ENCODE results near the gene PDCD10. TPM values are rescaled to one million over a fixed set of nuclear protein-coding genes. Genes with fewer than 3 reads are reported as not detected.

Gene PDCD10
- total RNA-seq, 2 experiments from 2014 or later = 68.3 to 71.9 TPM

DNA sequence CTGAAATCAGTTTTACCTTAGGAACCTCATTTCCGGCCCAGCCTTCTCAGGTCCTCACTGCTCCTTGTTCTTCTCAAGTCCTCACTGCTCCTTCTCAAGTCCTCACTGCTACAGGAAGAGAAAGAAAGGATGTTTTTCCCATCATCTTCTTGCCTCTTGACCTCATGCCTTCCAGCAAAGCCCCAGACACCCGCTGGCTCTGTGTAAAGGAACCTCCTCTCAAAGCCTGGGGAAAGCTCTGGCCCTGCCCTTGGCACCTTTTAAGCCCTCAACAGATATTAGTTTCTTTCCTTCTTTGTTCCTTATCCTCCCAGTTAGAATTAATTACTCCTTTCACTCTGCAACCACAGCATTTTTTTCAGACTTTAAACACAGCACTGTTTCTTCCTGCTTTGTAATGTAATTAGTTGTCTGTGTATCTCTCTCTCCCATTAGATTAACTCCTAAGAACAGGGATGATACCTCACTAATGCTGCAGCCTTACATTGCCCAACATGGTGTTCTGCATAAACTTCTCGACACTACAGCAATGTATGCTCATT is 76.9 kb downstream of the PDCD10 start:
- Mint-ChIP-seq H3K9me3 (no peaks in the 10 kb centered on the region), H3K4me1 (no peaks in the 10 kb centered on the region), H3K27ac (no peak overlapping the region), H3K27me3 (no peaks in the 10 kb centered on the region), H3K36me3 (ENCODE audit: low read depth) (no peaks in the 10 kb centered on the region), H3K4me3 (no peak overlapping the region)
- no peak for DNase-seq
- ChIA-PET CTCF (no interaction called here), POLR2A (no interaction called here)

DNA sequence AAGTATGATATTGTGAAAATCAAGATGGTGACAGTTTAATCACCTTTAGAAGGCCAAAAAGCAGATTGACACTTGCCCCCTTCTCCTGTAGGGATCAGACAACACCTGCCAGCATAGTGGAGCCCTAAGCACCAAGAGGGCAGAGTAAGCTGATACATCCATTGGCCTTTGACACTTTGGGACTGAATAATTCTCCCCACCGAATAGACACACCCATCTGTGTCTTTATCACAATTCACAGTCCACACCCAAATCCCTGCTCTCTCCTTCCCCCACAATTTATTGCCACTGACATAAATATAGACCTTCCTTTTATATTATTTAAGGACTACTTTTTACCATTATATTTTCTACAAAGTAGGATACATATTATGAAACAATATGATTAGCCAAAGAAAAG is 77.9 kb downstream of the PDCD10 start:
- CTCF ChIA-PET = no interaction called here
- H3K27ac Mint-ChIP-seq = no peak overlapping the region
- no peaks in the 10 kb centered on the region for H3K9me3 Mint-ChIP-seq
- no peaks in the 10 kb centered on the region for H3K27me3 Mint-ChIP-seq
- H3K4me1 Mint-ChIP-seq = no peaks in the 10 kb centered on the region
- POLR2A ChIA-PET = no interaction called here
- H3K36me3 Mint-ChIP-seq (ENCODE audit: low read depth) = no peaks in the 10 kb centered on the region
- H3K4me3 Mint-ChIP-seq = no peak overlapping the region
- DNase-seq = no peak

DNA sequence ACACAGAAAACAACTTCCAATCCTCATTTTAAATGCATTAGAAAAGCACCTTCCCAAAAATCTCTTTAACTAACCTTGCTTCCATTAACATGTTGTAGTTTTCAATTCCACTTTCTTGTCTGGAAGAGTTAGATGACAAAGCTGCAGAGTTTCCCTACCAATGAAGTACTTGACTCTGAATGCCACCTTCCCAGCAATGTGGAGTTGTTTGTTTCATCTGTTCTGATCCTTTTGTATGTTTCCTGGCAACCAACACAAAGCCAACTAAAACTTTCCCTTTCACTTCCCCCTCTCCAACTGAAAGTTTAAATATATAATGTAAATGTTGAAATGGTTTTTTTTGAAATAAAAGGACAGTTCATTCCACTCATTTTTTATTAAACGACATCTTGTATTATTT is 80.9 kb downstream of the PDCD10 start, which contains the start of gene WDR49:
Gene WDR49, minus strand, starts transcription at position 183 of the 400 bp plus-strand sequence. CDS start 517 bp downstream, outside the sequence.
- ChIA-PET POLR2A (no interaction called here), CTCF (no interaction called here)
- Mint-ChIP-seq H3K27ac (no peak within 1 kb of the TSS), H3K4me1 (no peaks in the 10 kb centered on the region), H3K4me3 (no peak within 1 kb of the TSS), H3K9me3 (no peaks in the 10 kb centered on the region), H3K36me3 (ENCODE audit: low read depth) (no peaks in the 10 kb centered on the region), H3K27me3 (no peaks in the 10 kb centered on the region)
- no peak for DNase-seq

DNA sequence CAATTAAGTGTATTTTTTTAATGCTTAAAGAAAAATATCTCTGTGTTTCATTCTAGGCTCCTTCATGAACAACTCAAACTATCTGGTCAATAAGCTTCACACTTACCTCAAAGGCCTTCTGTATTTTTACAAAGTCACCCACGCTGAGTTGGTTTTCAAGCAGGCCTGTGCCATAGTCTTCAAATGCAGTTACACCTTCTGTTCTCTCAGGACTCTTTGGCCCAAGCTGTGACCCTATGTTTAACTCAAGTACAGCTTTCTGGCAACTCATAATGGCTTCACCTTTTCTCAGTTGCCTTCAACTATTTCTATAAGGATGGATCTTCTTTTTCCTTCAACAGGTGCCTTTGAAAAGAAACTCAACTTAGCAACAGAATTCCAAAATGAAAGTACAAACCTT is 81.5 kb downstream of the PDCD10 start:
- Mint-ChIP-seq H3K9me3 (no peaks in the 10 kb centered on the region), H3K4me3 (no peak overlapping the region), H3K36me3 (ENCODE audit: low read depth) (no peaks in the 10 kb centered on the region), H3K27ac (no peak overlapping the region), H3K27me3 (no peaks in the 10 kb centered on the region), H3K4me1 (no peaks in the 10 kb centered on the region)
- ChIA-PET CTCF (no interaction called here), POLR2A (no interaction called here)
- DNase-seq = no peak

DNA sequence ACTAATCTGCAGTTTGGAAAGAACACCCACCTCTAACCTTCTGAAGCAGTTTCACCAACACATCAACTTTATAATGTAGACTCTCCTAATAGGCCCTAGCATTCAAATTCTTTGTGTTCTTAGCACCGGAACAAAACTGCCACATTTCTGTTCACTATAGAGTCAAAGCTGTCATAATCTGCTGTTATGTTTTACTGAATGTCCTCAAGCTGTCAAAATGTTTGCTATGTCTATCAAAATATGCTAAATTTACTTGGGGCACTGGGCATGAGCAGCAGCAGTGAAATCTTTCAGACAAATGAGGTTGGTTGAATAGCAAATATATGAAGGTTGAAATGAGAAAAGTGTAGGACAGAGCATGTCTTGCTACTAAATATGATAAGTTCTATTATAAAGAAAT is 82.9 kb downstream of the PDCD10 start:
- POLR2A ChIA-PET = no interaction called here
- Mint-ChIP-seq H3K4me1 (no peaks in the 10 kb centered on the region), H3K27ac (no peak overlapping the region), H3K9me3 (no peaks in the 10 kb centered on the region), H3K36me3 (ENCODE audit: low read depth) (no peaks in the 10 kb centered on the region), H3K27me3 (no peaks in the 10 kb centered on the region), H3K4me3 (no peak overlapping the region)
- DNase-seq = no peak
- CTCF ChIA-PET = interaction anchor here (0.6 kb wide), 1 partner anchor 34 kb away, joined by 4 read pairs; no protein-coding TSS in a partner anchor

DNA sequence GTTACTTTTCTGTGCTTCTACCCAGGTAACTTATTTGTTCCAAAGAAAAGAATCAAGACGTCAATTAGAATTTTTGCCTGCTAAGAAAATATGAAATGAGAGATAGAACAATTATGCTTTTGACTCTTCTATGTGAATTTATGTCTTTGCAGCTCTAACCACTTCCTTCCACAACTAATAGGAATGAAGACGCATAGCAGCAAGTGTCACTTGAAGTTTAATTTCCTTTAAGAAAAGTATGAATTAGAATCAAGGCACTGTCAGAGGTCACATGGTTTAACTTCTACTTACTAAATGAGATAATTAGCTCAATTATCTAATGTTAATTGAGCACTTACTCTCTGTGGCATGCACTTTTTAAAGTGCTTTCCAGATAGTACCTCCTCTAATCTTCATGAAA is 84.2 kb downstream of the PDCD10 start:
- CTCF ChIA-PET = interaction anchor here (0.6 kb wide), 1 partner anchor 630 kb away, joined by 3 read pairs; no protein-coding TSS in a partner anchor
- POLR2A ChIA-PET = no interaction called here
- Mint-ChIP-seq H3K9me3 (peaks cover 6% of the 10 kb centered on the region), H3K27ac (no peak overlapping the region), H3K4me3 (no peak overlapping the region), H3K27me3 (no peaks in the 10 kb centered on the region), H3K36me3 (ENCODE audit: low read depth) (no peaks in the 10 kb centered on the region), H3K4me1 (no peaks in the 10 kb centered on the region)
- DNase-seq = no peak

DNA sequence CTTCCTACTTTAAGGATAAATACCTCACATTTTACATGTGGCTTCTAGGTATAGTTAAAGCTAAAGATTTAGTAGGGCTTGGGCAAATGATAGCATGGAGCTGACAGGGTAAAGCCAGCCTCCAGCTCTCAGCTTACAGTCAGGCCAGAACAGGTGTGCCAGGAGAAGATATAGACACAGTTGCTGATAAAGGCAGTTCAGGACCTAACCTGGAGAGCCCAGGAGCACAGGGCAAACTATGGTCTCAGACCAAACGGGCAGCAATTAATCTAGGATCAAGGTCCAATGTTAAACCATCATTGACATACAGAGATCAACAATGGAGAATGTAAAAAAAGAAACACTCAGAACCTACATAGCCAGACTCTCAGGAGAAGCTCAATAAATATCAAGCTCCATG is 84.9 kb downstream of the PDCD10 start:
- Mint-ChIP-seq H3K9me3 (peaks cover 6% of the 10 kb centered on the region), H3K4me1 (no peaks in the 10 kb centered on the region), H3K36me3 (ENCODE audit: low read depth) (no peaks in the 10 kb centered on the region), H3K4me3 (no peak overlapping the region), H3K27ac (no peak overlapping the region), H3K27me3 (no peaks in the 10 kb centered on the region)
- CTCF ChIA-PET = no interaction called here
- DNase-seq = no peak
- POLR2A ChIA-PET = no interaction called here

DNA sequence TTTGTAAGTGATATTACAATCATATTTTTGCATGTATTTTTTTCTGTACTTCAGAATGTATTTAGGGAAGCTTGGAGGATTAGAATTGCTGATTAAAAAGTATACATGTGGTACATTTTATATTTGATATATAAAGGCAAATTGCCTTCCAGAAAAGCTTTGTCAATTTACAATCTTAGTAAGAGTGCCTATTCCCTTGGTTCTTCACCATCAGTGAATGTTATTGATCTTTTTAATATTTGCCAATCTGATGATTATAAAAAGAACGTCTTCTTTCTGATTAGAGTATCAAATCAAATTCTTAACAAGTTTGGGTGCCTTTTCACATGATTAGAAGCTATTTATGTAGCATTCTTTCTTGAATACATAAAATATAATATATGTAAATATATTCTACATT is 90.1 kb downstream of the PDCD10 start:
- H3K27me3 Mint-ChIP-seq = no peaks in the 10 kb centered on the region
- CTCF ChIA-PET = interaction anchor here (1.2 kb wide), 1 partner anchor 40 kb away, joined by 3 read pairs; no protein-coding TSS in a partner anchor
- no peak overlapping the region for H3K27ac Mint-ChIP-seq
- H3K9me3 Mint-ChIP-seq = peaks cover 6% of the 10 kb centered on the region
- no peaks in the 10 kb centered on the region for H3K4me1 Mint-ChIP-seq
- POLR2A ChIA-PET = no interaction called here
- no peak overlapping the region for H3K4me3 Mint-ChIP-seq
- no peak for DNase-seq
- H3K36me3 Mint-ChIP-seq (ENCODE audit: low read depth) = no peaks in the 10 kb centered on the region

Other genes starting within 250 kb of the PDCD10 start
- gene WDR49, start 81.0 kb downstream of the PDCD10 start, total RNA-seq = not detected
- gene SERPINI1, start 829 bp upstream of the PDCD10 start, total RNA-seq = 1 to 10 TPM; 2.9 to 3.1 TPM

Measured in activated CD4-positive, alpha-beta memory T cell treated with anti-CD3 and anti-CD28 coated beads, Interleukin-2, amount 10 ng/mL, durations not matched to agents 7 days and 5 days (primary cell).